Skeletal muscle satellite cell (primary cell): Measurements from ENCODE around the gene CSF1R.
"Not testable (repeated sequence)": the region's sequence is repeated elsewhere in the genome, so short reads cannot be mapped to it uniquely, and the experiment has no call there.

Experiments used
- H3K27me3 ChIP-seq: 2 replicates; pipeline ENCODE4 v1.7.0; 2013; ENCODE audit warnings: low read length; ENCODE audit not compliant: control insufficient read depth, insufficient read depth
- H3K36me3 ChIP-seq: 2 replicates; pipeline ENCODE4 v1.7.0; 2013; ENCODE audit warnings: mild to moderate bottlenecking, control low read depth, low read length; ENCODE audit not compliant: insufficient read depth
- H3K4me1 ChIP-seq: 2 replicates; pipeline ENCODE4 v1.7.0; 2013; ENCODE audit warnings: low read length; ENCODE audit not compliant: control insufficient read depth, insufficient read depth
- H3K4me2 ChIP-seq: 2 replicates; pipeline ENCODE4 v1.7.0; 2013; ENCODE audit warnings: mild to moderate bottlenecking, low read length
- H3K4me3 ChIP-seq: 2 replicates; pipeline ENCODE4 v1.7.0; 2013; ENCODE audit warnings: low read length
- H3K9ac ChIP-seq: 2 replicates; pipeline ENCODE4 v1.7.0; 2013; ENCODE audit warnings: mild to moderate bottlenecking, low read depth, low read length, moderate library complexity
- H3K9me3 ChIP-seq: replicated peaks from 2 replicates; pipeline ENCODE4 v1.7.0; 2013; ENCODE audit warnings: mild to moderate bottlenecking, control low read depth, low read length

CSF1R gene

DNA sequence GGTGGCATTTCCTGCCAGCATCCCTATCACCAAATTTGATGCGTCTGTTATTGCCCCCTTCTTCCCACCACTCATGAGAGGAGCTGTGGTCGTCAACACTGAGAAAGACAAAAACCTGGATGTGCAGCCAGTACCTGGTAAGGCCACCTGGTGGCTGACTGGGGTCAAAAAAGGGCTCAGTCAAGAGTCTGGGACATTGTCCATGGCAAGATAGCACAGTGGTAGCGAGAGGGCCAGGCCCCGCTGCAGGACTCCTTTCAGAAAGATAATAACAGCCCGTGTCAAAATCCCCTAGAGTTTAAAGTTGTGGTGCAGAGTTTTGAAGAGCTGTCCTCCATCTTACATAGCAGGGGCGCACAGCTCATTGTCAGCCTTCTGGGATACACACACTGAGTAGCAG is 40.8 kb downstream of the CSF1R start:
- Histone ChIP-seq H3K9me3 (no peaks in the 10 kb centered on the region), H3K27me3 (no peaks in the 10 kb centered on the region), H3K36me3 (peaks cover 84% of the 10 kb centered on the region), H3K9ac (no peak overlapping the region), H3K4me1 (peaks cover 28% of the 10 kb centered on the region), H3K4me2 (no peak overlapping the region), H3K4me3 (no peak overlapping the region)

DNA sequence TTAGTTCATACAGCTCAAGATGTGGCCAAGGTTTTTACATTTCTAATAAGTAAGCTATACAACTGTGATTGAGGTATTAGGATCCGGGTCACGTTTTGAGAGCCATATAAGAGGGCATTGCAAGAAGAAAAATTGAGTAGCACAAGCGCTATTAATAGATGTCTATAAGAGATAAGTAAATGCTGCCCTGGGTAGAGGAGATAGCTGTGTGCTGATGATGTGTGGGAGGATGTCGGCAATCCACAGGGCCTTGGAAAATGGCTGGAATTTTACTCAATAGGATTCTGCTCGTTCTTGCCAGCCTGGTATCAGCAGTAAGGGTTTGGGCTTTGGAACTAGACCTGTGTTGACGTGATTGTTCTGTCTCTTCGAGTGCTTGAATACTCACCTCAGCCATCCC is 41.6 kb downstream of the CSF1R start:
- H3K36me3 ChIP-seq, result peaks cover 82% of the 10 kb centered on the region
- H3K4me3 ChIP-seq, result no peak overlapping the region
- peaks cover 20% of the 10 kb centered on the region for H3K4me1 ChIP-seq
- peak overlapping the region; percentile 65 for H3K4me2 ChIP-seq
- no peaks in the 10 kb centered on the region for H3K9me3 ChIP-seq
- H3K27me3 ChIP-seq, result no peaks in the 10 kb centered on the region
- H3K9ac ChIP-seq, result no peak overlapping the region

DNA sequence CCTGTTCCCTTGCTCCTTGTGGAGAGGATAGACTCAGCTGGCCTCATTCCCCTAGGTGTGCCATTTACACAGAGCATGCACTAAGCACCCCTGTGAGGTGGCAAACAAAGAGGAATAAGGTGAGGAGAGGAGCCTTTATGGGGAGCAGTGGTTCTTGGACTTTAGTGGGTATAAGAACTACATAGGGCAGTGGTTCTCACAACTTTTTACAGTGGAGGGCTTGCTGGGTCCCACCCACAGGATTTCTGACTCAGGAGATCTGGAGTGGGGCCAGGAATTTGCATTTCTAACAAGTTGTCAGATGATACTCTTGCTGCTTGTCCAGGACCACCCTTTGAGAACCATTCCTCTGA is 42.0 kb downstream of the CSF1R start:
- H3K4me3 ChIP-seq, result peak overlapping the region; percentile 20
- H3K9ac ChIP-seq, result peak overlapping the region; percentile 24
- H3K4me1 ChIP-seq, result peaks cover 17% of the 10 kb centered on the region
- peaks cover 81% of the 10 kb centered on the region for H3K36me3 ChIP-seq
- H3K27me3 ChIP-seq, result no peaks in the 10 kb centered on the region
- peak overlapping the region; percentile 65 for H3K4me2 ChIP-seq
- no peaks in the 10 kb centered on the region for H3K9me3 ChIP-seq

DNA sequence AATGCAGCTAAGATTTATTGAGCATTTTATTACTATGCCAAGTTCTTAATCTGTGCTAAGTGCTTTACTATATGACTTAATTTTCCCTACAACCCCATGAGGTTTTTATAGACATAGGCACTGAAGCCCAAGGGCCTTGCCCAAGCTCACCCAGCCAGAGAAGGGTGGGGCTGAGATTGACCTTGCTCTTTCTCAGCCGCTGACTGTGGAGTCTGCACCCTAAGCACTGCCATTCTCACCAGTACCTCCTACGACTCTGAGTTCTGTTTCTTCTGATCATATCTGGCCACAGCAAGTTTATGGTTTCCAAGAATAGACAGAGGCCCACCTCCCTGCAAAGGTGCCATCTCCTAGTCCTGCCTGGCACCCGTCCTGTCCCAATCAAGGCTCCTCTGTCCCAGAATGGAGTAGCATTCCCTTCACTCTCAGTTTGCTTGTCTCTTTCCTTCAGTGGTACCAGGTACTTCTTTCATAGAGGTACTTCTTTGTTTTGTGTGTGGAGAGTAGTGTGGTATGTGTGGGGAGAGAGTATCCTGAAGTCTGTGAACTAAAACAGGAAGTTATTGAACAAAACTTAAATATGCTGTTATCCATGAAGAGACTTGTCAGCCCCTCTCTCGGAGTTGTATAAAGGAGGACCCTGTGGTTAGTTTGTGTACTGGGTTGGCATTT is 42.6 kb downstream of the CSF1R start:
- peak overlapping the region; percentile 65 for H3K4me2 ChIP-seq
- H3K9ac ChIP-seq, result peak overlapping the region; percentile 24
- no peaks in the 10 kb centered on the region for H3K9me3 ChIP-seq
- peak overlapping the region; percentile 20 for H3K4me3 ChIP-seq
- H3K27me3 ChIP-seq, result no peaks in the 10 kb centered on the region
- H3K4me1 ChIP-seq, result peaks cover 17% of the 10 kb centered on the region
- H3K36me3 ChIP-seq, result peaks cover 80% of the 10 kb centered on the region

DNA sequence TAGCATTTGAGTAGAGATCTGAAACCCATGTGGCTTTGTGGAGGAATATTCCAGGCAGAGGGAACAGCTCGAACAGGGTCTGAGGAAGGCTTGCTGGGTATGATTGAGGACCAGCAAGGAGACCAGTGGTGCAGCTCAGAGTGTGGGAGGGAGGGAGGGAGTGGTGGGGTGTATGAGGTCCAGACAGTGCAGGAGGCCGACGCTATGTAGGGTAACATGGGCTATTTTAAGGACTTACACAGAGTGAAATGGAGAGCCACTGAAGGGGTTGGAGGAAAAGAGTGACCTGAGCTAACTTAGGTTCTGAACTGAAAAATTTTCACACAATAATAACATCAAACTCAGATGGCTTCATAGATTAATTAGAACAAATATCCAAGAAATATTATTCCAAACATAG is 43.9 kb downstream of the CSF1R start:
- Histone ChIP-seq H3K4me2 (no peak overlapping the region), H3K27me3 (no peaks in the 10 kb centered on the region), H3K9me3 (no peaks in the 10 kb centered on the region), H3K9ac (no peak overlapping the region), H3K4me1 (peaks cover 17% of the 10 kb centered on the region), H3K4me3 (no peak overlapping the region), H3K36me3 (peaks cover 79% of the 10 kb centered on the region)

DNA sequence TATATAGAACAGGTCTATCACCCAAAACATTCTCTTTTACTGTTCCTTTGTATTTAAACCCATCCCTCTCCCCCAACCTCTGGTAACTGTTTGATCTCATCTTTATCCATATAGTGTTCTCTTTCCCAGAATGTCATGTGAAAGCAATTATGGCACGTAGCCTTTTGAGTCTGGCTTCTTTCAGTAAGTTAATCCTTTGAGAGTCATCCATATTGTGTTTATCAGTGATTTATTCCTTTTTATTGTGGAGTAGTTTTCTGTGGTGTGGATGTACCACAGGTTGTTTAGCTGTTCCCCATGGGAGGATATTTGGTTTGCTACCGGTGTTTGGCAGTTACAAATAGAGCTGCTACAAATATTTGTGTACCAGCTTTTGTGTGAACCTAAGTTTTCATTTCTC is 47.8 kb downstream of the CSF1R start:
- H3K4me3 ChIP-seq, result no peak overlapping the region
- H3K27me3 ChIP-seq, result no peaks in the 10 kb centered on the region
- no peaks in the 10 kb centered on the region for H3K9me3 ChIP-seq
- peaks cover 83% of the 10 kb centered on the region for H3K36me3 ChIP-seq
- no peak overlapping the region for H3K9ac ChIP-seq
- peaks cover 36% of the 10 kb centered on the region for H3K4me1 ChIP-seq
- no peak overlapping the region for H3K4me2 ChIP-seq

DNA sequence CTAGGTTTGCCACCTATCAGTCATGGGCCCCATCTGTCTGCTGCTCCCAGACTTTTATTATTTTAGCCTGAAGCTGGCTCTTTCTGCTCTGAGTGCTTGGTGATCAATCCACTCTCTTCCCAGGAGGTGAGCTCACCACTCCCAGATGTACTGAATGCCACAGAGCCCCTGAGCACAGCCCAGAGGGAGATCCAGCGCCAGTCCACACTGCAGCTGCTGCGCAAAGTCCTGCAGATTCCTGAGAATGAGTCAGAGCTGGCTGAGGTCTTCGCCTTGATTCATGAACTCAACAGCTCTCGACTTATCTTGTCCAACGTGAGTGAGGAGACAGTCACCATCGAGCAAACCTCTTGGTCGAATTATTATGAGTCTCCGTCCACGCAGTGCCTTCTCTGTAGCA is 49.8 kb downstream of the CSF1R start:
- H3K27me3 ChIP-seq, result no peaks in the 10 kb centered on the region
- H3K4me3 ChIP-seq, result no peak overlapping the region
- peak overlapping the region; percentile 30 for H3K9ac ChIP-seq
- no peaks in the 10 kb centered on the region for H3K9me3 ChIP-seq
- H3K4me2 ChIP-seq, result peak overlapping the region; percentile 37
- H3K36me3 ChIP-seq, result peaks cover 88% of the 10 kb centered on the region
- peaks cover 32% of the 10 kb centered on the region for H3K4me1 ChIP-seq

DNA sequence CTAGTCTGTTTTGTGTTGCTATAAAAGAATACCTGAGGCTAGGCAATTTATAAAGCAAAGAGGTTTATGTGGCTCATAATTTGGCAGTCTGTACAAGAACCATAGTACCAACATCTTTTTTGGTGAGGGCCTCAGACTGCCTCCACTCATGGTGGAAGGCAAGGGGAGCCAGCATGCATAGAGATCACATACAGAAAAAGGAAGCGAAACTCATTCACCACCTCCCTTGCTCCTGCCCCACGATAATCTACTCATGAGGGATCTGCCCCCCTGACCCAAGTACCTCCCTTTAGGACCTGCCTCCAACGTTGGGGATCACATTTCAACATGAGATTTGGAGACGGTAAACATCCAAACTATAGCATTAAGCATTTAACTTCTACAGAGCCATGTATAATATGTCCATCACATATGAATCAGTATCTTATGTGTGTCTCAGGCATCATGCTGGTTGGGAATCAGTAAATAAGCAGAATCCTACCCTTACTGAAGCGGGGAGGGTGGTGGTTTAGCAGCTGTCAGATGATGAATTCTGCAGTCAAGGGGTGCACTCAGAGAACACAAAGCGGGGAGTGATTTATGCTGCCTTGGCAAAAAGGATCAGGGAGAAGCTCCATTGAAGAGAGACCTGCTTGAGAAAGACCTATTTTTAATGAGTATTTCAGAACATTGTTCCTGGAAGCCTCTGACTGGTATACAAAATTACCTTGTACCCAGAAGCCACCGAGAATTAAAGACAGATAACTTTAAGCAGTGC is 51.0 kb downstream of the CSF1R start:
- H3K36me3 ChIP-seq, result peaks cover 88% of the 10 kb centered on the region

DNA sequence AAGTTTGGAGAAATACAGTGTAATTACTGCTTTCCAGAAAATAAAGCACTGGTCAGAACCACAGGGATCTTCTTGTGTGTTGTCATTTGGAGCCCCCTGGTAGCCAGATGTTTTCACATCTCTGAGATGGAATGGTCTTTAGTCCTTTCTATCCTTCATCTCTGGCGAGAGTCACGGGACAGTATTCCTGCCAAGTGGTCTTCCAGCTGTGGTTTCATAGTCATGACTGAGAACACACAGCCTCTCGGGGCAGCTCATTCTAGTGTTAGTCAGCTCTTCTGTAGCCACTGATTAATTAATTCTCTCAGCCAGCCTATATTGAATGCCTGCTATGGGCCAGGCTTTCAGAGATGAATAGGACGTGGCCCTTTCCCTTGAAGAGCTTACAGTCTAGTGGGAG is 51.7 kb downstream of the CSF1R start:
- H3K9me3 ChIP-seq, result no peaks in the 10 kb centered on the region
- H3K9ac ChIP-seq, result no peak overlapping the region
- no peak overlapping the region for H3K4me2 ChIP-seq
- H3K4me3 ChIP-seq, result no peak overlapping the region
- no peaks in the 10 kb centered on the region for H3K27me3 ChIP-seq
- H3K36me3 ChIP-seq, result peaks cover 89% of the 10 kb centered on the region
- H3K4me1 ChIP-seq, result peaks cover 32% of the 10 kb centered on the region

More for the DNA sequence above, 51.0 kb downstream of the CSF1R start:
- no peaks in the 10 kb centered on the region for H3K9me3 ChIP-seq
- H3K4me3 ChIP-seq, result no peak overlapping the region
- H3K4me1 ChIP-seq, result peaks cover 32% of the 10 kb centered on the region
- H3K9ac ChIP-seq, result no peak overlapping the region
- H3K27me3 ChIP-seq, result no peaks in the 10 kb centered on the region
- H3K4me2 ChIP-seq, result no peak overlapping the region

DNA sequence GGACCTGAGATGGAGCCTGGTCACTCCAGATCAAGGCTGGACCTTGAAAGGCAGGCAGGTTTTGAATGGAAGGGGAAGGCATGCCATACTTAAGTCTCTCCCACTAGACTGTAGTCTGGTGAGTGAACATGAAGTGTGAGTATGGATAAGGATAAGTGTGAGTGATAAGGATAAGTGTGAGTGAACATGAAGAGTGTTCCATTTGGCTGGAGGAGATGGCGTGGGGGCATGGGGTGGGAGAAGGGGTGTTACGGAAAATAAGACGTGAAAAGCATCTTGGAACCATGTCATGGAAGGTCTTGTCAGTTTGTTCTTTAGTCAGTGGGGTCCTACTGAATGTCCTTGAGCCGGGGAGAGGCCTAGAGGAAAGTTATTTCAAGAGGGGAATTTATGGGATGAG is 53.0 kb downstream of the CSF1R start:
- Histone ChIP-seq H3K4me1 (peaks cover 32% of the 10 kb centered on the region), H3K36me3 (peaks cover 85% of the 10 kb centered on the region), H3K4me2 (no peak overlapping the region), H3K9me3 (no peaks in the 10 kb centered on the region), H3K4me3 (no peak overlapping the region), H3K9ac (no peak overlapping the region), H3K27me3 (no peaks in the 10 kb centered on the region)

DNA sequence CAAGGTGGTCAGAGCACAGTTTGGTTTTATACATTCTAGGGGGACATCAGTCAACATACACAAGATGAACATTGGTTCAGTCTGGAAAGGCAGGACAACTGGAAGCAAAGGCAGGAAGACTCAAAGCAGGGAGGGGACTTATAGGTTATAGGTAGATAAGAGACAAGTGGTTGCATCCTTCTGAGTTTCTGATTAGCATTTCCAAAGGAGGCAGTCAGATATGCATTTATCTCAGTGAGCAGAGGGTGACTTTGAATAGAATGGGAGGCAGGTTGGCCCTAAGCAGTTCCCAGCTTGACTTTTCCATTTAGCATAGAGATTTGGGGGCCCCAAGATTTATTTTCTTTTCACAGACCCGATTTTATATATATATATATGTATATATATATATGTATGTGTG is 58.3 kb downstream of the CSF1R start:
- H3K9ac ChIP-seq, H3K4me2 ChIP-seq, H3K27me3 ChIP-seq, H3K9me3 ChIP-seq, H3K4me1 ChIP-seq, H3K4me3 ChIP-seq: not testable (repeated sequence)
- H3K36me3 ChIP-seq, result peaks cover 83% of the 10 kb centered on the region

DNA sequence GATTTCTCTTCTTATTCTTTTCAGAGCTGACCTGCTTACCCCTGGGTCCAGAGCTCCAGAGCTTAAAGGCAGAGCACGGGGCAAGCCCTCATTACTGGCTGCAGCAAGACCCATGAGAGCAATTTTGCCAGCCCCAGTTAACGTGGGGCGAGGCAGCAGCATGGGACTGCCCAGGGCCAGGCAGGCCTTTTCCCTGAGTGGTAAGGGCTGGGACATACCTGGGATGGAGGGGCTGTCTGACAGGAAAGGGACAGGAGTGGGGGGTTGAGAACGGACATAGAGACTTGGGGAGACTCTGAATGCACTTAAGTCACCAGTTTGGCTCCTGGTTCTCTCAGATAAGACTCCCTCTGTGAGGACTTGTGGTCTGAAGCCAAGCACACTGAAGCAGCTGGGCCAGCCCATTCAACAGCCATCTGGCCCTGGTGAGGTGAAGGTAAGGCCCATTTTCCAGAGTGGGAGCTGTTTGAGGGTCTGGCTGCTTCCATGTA is 59.6 kb downstream of the CSF1R start:
- no peak overlapping the region for H3K9ac ChIP-seq
- H3K27me3 ChIP-seq, result no peaks in the 10 kb centered on the region
- H3K36me3 ChIP-seq, result peaks cover 73% of the 10 kb centered on the region
- no peaks in the 10 kb centered on the region for H3K9me3 ChIP-seq
- peaks cover 17% of the 10 kb centered on the region for H3K4me1 ChIP-seq
- no peak overlapping the region for H3K4me2 ChIP-seq
- no peak overlapping the region for H3K4me3 ChIP-seq
